K562 (cell line): Measurements from ENCODE around the gene RCC1. TPM values are rescaled to one million over a fixed set of nuclear protein-coding genes. Genes with fewer than 3 reads are reported as not detected.

ENCODE experiments used
- EZH2 ChIP-seq: IDR thresholded peaks from 2 replicates; pipeline ENCODE4 v1.6.1; 2012; ENCODE audit warnings: low read depth, mild to moderate bottlenecking, inconsistent platforms, low read length, borderline replicate concordance
- GTF2A2 ChIP-seq: IDR thresholded peaks from 2 replicates; pipeline ENCODE4 v1.6.1; 2016; ENCODE audit warnings: mild to moderate bottlenecking, missing genetic modification characterization, missing compliant biosample characterization
- MTA3 ChIP-seq: fragments of 450-650 bp; formaldehyde crosslinking; IDR thresholded peaks from 2 replicates; pipeline ENCODE4 v1.6.1; 2017; ENCODE audit warnings: mild to moderate bottlenecking, borderline replicate concordance
- TBP ChIP-seq: optimal IDR thresholded peaks from 2 replicates; pipeline ENCODE3; 2011; ENCODE audit warnings: low read depth, low read length, improper control_type of control experiment
- polyA plus RNA-seq, 8 experiments: library from polyadenylated mRNA; depleted of rRNA in 4 of 8; stranded (reverse) in 5 of 8; unstranded in 3 of 8; fragments of >200 nt; fragmentation: Nextera tagmentation in 2 of 8; fragmentation: Illumina TruSeq in 1 of 8; extraction: Ambion mirVana in 2 of 8; extraction: Trizol in 1 of 8; gene quantifications; 2 replicates each; pipeline versions ENCODE4 v1.2.1 to v1.2.3, GENCODE V29; 2011 to 2014; ENCODE audit warnings: inconsistent platforms in 1 of 8, missing spikeins in 1 of 8
- total RNA-seq, 7 experiments: library from RNA; depleted of rRNA in 6 of 7; stranded (reverse); fragments of >200 nt in 6 of 7; fragmentation: Illumina TruSeq in 2 of 7; extraction: Trizol in 2 of 7; gene quantifications; 2 replicates each; pipeline versions ENCODE4 v1.2.1 to v1.2.3, GENCODE V29; 2011 to 2021; ENCODE audit warnings: low replicate concordance in 1 of 7
- TF ChIP-seq, protein P1 (sequence below): fragments of 150-350 bp; conservative IDR thresholded peaks from 2 replicates; pipeline ENCODE4 v1.6.1; 2014; ENCODE audit warnings: low read length
- TF ChIP-seq, protein P2 (sequence below), 2 experiments: fragments of 450-650 bp; IDR thresholded peaks; 2 replicates each; pipeline ENCODE4 v1.6.1; 2016
- TF ChIP-seq, protein P3 (sequence below): sonication (generic); formaldehyde crosslinking; IDR thresholded peaks from 2 replicates; pipeline ENCODE4 v1.8.1; 2022; ENCODE audit warnings: missing genetic modification reagents
- TF ChIP-seq, protein P4 (sequence below): IDR thresholded peaks from 2 replicates; pipeline ENCODE4 v1.6.1; 2011; ENCODE audit warnings: borderline replicate concordance, low read depth, mild to moderate bottlenecking, moderate library complexity, low read length; ENCODE audit not compliant: insufficient read depth, poor library complexity, severe bottlenecking
- TF ChIP-seq, protein P5 (sequence below): fragments of 250-450 bp; sonication (Bioruptor Pico); IDR thresholded peaks from 2 replicates; pipeline ENCODE4 v1.4.0; 2020; ENCODE audit warnings: mild to moderate bottlenecking

The RCC1 gene
- total and polyA plus RNA-seq, 9 of the 15 experiments (the other 6 are each of a cell fraction or from before 2014, with no cell fraction given), result 16.4 to 202 (median 107) TPM

DNA sequence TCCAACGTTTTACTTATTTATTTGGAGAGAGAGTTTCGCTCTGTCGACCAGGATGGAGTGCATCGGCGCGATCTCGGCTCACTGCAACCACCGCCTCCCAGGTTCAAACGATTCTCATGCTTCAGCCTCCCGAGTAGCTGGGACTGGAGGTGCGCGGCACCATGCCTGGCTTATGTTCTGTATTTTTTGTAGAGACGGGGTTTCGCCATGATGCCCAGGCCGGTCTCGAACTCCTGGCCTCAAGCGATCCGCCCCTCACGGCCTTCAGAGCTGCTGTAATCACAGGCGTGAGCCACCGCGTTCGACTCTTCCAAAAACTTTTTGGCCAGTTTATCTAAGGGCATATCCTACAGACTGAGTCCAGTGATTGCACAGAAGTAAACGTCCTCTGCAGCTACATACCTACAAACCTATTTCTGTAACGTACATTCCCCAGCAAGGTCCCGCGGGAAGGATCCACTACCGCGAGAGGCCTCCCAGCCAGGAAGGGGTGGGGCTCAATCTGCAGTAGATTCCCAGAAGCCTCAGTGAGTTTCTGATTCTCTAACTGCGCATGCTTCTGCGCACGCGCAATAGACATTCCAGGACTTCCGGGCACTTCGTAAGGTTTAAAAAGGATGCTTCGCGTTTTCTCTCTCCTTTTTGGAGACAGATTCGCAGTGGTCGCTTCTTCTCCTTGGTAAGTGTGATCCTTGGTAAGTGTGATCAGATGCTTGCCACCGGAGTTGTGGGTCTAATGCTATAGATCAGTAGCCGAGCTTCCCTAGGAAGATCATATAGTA, at the start of gene RCC1 (continued):
- TF ChIP-seq, protein P1, sequence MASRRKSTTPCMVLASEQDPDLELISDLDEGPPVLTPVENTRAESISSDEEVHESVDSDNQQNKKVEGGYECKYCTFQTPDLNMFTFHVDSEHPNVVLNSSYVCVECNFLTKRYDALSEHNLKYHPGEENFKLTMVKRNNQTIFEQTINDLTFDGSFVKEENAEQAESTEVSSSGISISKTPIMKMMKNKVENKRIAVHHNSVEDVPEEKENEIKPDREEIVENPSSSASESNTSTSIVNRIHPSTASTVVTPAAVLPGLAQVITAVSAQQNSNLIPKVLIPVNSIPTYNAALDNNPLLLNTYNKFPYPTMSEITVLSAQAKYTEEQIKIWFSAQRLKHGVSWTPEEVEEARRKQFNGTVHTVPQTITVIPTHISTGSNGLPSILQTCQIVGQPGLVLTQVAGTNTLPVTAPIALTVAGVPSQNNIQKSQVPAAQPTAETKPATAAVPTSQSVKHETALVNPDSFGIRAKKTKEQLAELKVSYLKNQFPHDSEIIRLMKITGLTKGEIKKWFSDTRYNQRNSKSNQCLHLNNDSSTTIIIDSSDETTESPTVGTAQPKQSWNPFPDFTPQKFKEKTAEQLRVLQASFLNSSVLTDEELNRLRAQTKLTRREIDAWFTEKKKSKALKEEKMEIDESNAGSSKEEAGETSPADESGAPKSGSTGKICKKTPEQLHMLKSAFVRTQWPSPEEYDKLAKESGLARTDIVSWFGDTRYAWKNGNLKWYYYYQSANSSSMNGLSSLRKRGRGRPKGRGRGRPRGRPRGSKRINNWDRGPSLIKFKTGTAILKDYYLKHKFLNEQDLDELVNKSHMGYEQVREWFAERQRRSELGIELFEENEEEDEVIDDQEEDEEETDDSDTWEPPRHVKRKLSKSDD, result peak; percentile 95
- TF ChIP-seq TBP, result no peak
- no peak for TF ChIP-seq EZH2
- TF ChIP-seq, protein P2, sequence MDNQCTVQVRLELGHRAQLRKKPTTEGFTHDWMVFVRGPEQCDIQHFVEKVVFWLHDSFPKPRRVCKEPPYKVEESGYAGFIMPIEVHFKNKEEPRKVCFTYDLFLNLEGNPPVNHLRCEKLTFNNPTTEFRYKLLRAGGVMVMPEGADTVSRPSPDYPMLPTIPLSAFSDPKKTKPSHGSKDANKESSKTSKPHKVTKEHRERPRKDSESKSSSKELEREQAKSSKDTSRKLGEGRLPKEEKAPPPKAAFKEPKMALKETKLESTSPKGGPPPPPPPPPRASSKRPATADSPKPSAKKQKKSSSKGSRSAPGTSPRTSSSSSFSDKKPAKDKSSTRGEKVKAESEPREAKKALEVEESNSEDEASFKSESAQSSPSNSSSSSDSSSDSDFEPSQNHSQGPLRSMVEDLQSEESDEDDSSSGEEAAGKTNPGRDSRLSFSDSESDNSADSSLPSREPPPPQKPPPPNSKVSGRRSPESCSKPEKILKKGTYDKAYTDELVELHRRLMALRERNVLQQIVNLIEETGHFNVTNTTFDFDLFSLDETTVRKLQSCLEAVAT (IDR thresholded peaks at IDR 0.05), result peak; percentile 78 to 86; a peak in 3 of 4 replicates
- peak; percentile 85 for TF ChIP-seq GTF2A2 (tag)
- TF ChIP-seq, protein P3, sequence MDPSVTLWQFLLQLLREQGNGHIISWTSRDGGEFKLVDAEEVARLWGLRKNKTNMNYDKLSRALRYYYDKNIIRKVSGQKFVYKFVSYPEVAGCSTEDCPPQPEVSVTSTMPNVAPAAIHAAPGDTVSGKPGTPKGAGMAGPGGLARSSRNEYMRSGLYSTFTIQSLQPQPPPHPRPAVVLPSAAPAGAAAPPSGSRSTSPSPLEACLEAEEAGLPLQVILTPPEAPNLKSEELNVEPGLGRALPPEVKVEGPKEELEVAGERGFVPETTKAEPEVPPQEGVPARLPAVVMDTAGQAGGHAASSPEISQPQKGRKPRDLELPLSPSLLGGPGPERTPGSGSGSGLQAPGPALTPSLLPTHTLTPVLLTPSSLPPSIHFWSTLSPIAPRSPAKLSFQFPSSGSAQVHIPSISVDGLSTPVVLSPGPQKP, result no peak
- peak; percentile 99 for TF ChIP-seq MTA3
- TF ChIP-seq, protein P4, sequence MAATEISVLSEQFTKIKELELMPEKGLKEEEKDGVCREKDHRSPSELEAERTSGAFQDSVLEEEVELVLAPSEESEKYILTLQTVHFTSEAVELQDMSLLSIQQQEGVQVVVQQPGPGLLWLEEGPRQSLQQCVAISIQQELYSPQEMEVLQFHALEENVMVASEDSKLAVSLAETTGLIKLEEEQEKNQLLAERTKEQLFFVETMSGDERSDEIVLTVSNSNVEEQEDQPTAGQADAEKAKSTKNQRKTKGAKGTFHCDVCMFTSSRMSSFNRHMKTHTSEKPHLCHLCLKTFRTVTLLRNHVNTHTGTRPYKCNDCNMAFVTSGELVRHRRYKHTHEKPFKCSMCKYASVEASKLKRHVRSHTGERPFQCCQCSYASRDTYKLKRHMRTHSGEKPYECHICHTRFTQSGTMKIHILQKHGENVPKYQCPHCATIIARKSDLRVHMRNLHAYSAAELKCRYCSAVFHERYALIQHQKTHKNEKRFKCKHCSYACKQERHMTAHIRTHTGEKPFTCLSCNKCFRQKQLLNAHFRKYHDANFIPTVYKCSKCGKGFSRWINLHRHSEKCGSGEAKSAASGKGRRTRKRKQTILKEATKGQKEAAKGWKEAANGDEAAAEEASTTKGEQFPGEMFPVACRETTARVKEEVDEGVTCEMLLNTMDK, result no peak
- TF ChIP-seq, protein P5, sequence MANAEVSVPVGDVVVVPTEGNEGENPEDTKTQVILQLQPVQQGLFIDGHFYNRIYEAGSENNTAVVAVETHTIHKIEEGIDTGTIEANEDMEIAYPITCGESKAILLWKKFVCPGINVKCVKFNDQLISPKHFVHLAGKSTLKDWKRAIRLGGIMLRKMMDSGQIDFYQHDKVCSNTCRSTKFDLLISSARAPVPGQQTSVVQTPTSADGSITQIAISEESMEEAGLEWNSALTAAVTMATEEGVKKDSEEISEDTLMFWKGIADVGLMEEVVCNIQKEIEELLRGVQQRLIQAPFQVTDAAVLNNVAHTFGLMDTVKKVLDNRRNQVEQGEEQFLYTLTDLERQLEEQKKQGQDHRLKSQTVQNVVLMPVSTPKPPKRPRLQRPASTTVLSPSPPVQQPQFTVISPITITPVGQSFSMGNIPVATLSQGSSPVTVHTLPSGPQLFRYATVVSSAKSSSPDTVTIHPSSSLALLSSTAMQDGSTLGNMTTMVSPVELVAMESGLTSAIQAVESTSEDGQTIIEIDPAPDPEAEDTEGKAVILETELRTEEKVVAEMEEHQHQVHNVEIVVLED (CRISPR knock-in tag), result no peak
